Lower leg skin (tissue), 3 donors: ENCODE measurements around the gene TRNT1.

Experiments
- POLR2A ChIP-seq, 2 donors: fragments of 450-650 bp; IDR thresholded peaks; one replicate each; pipeline ENCODE4 v1.6.1; 2016 to 2017; ENCODE audit warnings: antibody characterized with exemption in 2 of 2, mild to moderate bottlenecking in 1 of 2, moderate library complexity in 1 of 2
- TF ChIP-seq, protein P1 (sequence below), 3 donors: fragments of 450-650 bp; IDR thresholded peaks; one replicate each; pipeline ENCODE4 v1.5.1; 2016; ENCODE audit warnings: antibody characterized with exemption in 3 of 3, mild to moderate bottlenecking in 3 of 3, moderate library complexity in 2 of 3

DNA sequence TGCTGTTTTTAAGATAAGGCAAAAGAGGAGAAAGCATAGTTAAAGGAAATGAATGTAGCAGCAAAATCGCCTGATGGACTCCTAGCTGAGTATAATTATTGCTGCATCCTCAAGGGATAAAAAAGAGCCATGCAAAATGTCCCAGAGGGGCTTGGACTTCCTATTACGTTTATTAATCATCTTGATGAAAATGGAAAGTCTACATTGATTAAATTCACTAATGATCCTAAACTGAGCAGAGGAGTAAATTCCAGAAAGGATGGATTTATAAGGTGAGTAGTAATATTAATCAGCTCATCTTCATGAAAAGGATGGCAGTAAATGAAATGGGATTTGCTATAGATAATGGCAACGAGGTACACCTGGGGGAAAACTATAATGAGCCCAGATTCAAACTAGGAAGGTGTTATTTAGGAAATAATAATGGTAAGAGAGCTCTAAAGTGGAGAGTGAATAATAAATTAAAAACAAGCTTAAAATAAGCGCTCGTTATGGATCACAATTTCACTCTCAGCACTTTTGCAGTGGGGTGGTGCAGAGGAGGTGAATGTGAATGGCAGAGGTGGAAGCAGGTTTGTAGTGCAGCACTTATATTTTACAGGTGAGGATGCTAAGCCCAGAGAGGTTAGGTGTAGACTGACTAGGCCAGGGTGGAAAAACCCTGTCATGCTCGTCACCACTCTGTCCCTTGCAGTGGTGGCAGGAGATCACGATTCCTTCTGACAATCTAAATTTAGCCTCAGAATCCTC is 38.8 kb upstream of the TRNT1 start:
- TF ChIP-seq, protein P1, sequence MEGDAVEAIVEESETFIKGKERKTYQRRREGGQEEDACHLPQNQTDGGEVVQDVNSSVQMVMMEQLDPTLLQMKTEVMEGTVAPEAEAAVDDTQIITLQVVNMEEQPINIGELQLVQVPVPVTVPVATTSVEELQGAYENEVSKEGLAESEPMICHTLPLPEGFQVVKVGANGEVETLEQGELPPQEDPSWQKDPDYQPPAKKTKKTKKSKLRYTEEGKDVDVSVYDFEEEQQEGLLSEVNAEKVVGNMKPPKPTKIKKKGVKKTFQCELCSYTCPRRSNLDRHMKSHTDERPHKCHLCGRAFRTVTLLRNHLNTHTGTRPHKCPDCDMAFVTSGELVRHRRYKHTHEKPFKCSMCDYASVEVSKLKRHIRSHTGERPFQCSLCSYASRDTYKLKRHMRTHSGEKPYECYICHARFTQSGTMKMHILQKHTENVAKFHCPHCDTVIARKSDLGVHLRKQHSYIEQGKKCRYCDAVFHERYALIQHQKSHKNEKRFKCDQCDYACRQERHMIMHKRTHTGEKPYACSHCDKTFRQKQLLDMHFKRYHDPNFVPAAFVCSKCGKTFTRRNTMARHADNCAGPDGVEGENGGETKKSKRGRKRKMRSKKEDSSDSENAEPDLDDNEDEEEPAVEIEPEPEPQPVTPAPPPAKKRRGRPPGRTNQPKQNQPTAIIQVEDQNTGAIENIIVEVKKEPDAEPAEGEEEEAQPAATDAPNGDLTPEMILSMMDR (IDR thresholded peaks at IDR 0.05) = no peak
- no peak for TF ChIP-seq POLR2A (IDR thresholded peaks at IDR 0.05)
